LNCaP clone FGC (cell line): ENCODE data around the gene S1PR3.

Experiments
- DNase-seq: peaks from one replicate; pipeline ENCODE4 v3.0.0-alpha.2; 2011; ENCODE audit warnings: low read depth
- H3K4me3 ChIP-seq: 2 replicates; pipeline ENCODE4 v1.5.1; 2011; ENCODE audit warnings: mild to moderate bottlenecking, low read depth, low read length, control low read depth
- CTCF ChIP-seq: IDR thresholded peaks from 2 replicates; pipeline ENCODE4 v1.5.1; 2012; ENCODE audit warnings: mild to moderate bottlenecking; ENCODE audit not compliant: control insufficient read depth, insufficient read depth; ENCODE audit errors: extremely low read depth

The S1PR3 gene

GRCh38 chr9:88968799-88969198, 22.5 kb upstream of the S1PR3 start:
- no peak overlapping the region for H3K4me3 ChIP-seq
- DNase-seq: no peak
- no peak for TF ChIP-seq CTCF

GRCh38 chr9:88969646-88970373, 21.5 kb upstream of the S1PR3 start:
- no peak for TF ChIP-seq CTCF
- DNase-seq: no peak
- H3K4me3 ChIP-seq: no peak overlapping the region

GRCh38 chr9:88971131-88971960, 19.9 kb upstream of the S1PR3 start:
- H3K4me3 ChIP-seq: no peak overlapping the region
- no peak for TF ChIP-seq CTCF
- no peak for DNase-seq

GRCh38 chr9:88972401-88972800, 18.9 kb upstream of the S1PR3 start:
- TF ChIP-seq CTCF: no peak
- H3K4me3 ChIP-seq: no peak overlapping the region
- DNase-seq: no peak

- H3K4me3 ChIP-seq: no peak overlapping the region
- no peak for TF ChIP-seq CTCF
- DNase-seq: no peak
Measured at GRCh38 chr9:88973281-88974045, 17.8 kb upstream of the S1PR3 start.

- no peak overlapping the region for H3K4me3 ChIP-seq
- DNase-seq: no peak
- TF ChIP-seq CTCF: no peak
Measured at GRCh38 chr9:88974641-88975040, 16.6 kb upstream of the S1PR3 start.
